OCI-LY3 (cell line): ENCODE measurements around the gene ATXN2.

Experiments used
- H2AFZ ChIP-seq: fragments of 200-600, 300-600 bp; shearing (Covaris generic); 2 replicates; pipeline ENCODE4 v1.6.0; 2014; ENCODE audit warnings: antibody characterized with exemption, low read depth, low read length
- H3K27ac ChIP-seq: fragments of 200-600, 300-600 bp; sonication (generic); 2 replicates; pipeline ENCODE4 v1.5.1; 2014; ENCODE audit warnings: mild to moderate bottlenecking, low read length, moderate library complexity, mixed read lengths
- H3K27me3 ChIP-seq: fragments of 200-600, 300-600 bp; sonication (generic); 2 replicates; pipeline ENCODE4 v1.6.1; 2014; ENCODE audit warnings: low read depth, low read length, mixed read lengths
- H3K36me3 ChIP-seq: fragments of 200-600, 300-600 bp; sonication (generic); replicated peaks from 2 replicates; pipeline ENCODE3; 2014; ENCODE audit warnings: low read depth, low read length, mixed read lengths
- H3K4me1 ChIP-seq: fragments of 300-600, 200-600 bp; sonication (generic); 2 replicates; pipeline ENCODE4 v1.6.1; 2014; ENCODE audit warnings: low read length, mixed read lengths
- H3K4me2 ChIP-seq: fragments of 200-600, 300-600 bp; sonication (generic); 2 replicates; pipeline ENCODE4 v1.6.1; 2014; ENCODE audit warnings: low read length, mixed read lengths
- H3K4me3 ChIP-seq: fragments of 300-600, 200-600 bp; sonication (generic); 2 replicates; pipeline ENCODE4 v1.5.1; 2014; ENCODE audit warnings: antibody characterized with exemption, mild to moderate bottlenecking, low read length, moderate library complexity
- H3K79me2 ChIP-seq: fragments of 300-600, 200-600 bp; shearing (Covaris generic); 2 replicates; pipeline ENCODE4 v1.6.1; 2014; ENCODE audit warnings: mild to moderate bottlenecking, low read length, mixed read lengths
- H3K9ac ChIP-seq: fragments of 300-600, 200-600 bp; shearing (Covaris generic); 2 replicates; pipeline ENCODE4 v1.6.0; 2014; ENCODE audit warnings: mild to moderate bottlenecking, low read length, moderate library complexity
- H3K9me3 ChIP-seq: fragments of 200-600, 300-600 bp; shearing (Covaris generic); 2 replicates; pipeline ENCODE4 v1.6.1; 2014; ENCODE audit warnings: low read length, mixed read lengths; ENCODE audit not compliant: insufficient read depth
- H4K20me1 ChIP-seq: fragments of 200-600, 300-600 bp; sonication (generic); 2 replicates; pipeline ENCODE4 v1.6.1; 2016; ENCODE audit warnings: low read length, mixed read lengths; ENCODE audit not compliant: insufficient read depth
- EZH2phosphoT487 ChIP-seq: fragments of 200-600 bp; shearing (Covaris generic); IDR thresholded peaks from 2 replicates; pipeline ENCODE4 v1.6.1; 2018; ENCODE audit warnings: antibody characterized with exemption, mixed run types, low read depth
- TF ChIP-seq, protein P1 (sequence below): fragments of 200-600, 300-600 bp; sonication (generic); IDR thresholded peaks from 2 replicates; pipeline ENCODE4 v1.5.1; 2014; ENCODE audit warnings: antibody characterized with exemption, low read length, low read depth

The ATXN2 gene

GRCh38 chr12:111411185-111411764 lies 187.8 kb downstream of the ATXN2 start:
- Histone ChIP-seq H4K20me1 (peaks cover 82% of the 10 kb centered on the region), H3K9me3 (no peaks in the 10 kb centered on the region), H3K4me1 (peaks cover 29% of the 10 kb centered on the region), H3K36me3 (no peaks in the 10 kb centered on the region), H3K9ac (no peak overlapping the region), H3K4me3 (no peak overlapping the region), H3K79me2 (peaks cover 85% of the 10 kb centered on the region), H3K27ac (no peak overlapping the region), H3K27me3 (peaks cover 5% of the 10 kb centered on the region; the same call in 1 of the 2 replicates), H3K4me2 (no peak overlapping the region), H2AFZ (no peak overlapping the region)
- TF ChIP-seq EZH2phosphoT487: no peak
- TF ChIP-seq, protein P1, sequence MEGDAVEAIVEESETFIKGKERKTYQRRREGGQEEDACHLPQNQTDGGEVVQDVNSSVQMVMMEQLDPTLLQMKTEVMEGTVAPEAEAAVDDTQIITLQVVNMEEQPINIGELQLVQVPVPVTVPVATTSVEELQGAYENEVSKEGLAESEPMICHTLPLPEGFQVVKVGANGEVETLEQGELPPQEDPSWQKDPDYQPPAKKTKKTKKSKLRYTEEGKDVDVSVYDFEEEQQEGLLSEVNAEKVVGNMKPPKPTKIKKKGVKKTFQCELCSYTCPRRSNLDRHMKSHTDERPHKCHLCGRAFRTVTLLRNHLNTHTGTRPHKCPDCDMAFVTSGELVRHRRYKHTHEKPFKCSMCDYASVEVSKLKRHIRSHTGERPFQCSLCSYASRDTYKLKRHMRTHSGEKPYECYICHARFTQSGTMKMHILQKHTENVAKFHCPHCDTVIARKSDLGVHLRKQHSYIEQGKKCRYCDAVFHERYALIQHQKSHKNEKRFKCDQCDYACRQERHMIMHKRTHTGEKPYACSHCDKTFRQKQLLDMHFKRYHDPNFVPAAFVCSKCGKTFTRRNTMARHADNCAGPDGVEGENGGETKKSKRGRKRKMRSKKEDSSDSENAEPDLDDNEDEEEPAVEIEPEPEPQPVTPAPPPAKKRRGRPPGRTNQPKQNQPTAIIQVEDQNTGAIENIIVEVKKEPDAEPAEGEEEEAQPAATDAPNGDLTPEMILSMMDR: no peak

DNA sequence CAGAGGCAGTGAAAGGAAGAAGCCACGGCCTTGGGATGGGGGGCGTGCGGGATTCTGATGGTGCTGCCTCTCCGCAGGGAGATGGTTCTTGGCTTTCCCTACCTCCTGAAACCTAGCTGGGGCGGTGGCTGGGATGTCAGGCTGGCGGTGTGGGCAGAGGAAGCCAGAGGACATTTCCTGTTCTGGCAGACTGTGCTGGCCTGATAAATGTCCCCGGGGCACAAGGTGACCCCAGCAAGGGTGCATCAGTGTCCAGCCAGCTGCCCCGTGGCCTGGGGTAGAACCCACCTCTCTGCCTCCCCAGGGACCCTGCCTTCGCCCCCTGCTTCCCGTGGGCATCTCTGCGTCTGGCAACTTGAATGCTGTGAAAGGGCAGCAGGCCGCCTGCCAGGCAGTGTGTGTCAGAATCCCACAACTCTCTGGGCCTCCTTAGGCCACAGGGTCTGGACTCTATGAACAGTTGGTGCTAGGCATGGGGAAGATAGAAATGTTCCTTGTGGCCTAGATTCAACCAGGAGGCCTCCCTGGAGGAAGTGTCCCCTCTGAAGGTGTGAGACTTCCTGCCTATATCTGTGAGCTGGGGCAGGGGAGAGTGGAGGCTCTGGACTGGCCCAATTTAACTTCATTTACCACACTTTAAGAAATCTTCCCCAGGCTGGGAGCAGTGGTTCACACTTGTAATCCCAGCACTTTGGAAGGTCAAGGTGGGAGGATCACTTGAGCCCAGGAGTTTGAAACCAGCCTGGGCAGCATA lies 188.5 kb downstream of the ATXN2 start:
- H3K4me2 ChIP-seq: no peak overlapping the region
- H3K4me3 ChIP-seq: no peak overlapping the region
- peaks cover 29% of the 10 kb centered on the region for H3K4me1 ChIP-seq
- H3K27ac ChIP-seq: no peak overlapping the region
- H3K36me3 ChIP-seq: no peaks in the 10 kb centered on the region
- H3K9ac ChIP-seq: no peak overlapping the region
- H3K27me3 ChIP-seq: peaks cover 5% of the 10 kb centered on the region; the same call in 1 of the 2 replicates
- no peak overlapping the region for H2AFZ ChIP-seq
- no peak for TF ChIP-seq EZH2phosphoT487
- TF ChIP-seq, protein P1: no peak
- H3K9me3 ChIP-seq: no peaks in the 10 kb centered on the region
- peaks cover 88% of the 10 kb centered on the region for H3K79me2 ChIP-seq
- H4K20me1 ChIP-seq: peaks cover 82% of the 10 kb centered on the region

DNA sequence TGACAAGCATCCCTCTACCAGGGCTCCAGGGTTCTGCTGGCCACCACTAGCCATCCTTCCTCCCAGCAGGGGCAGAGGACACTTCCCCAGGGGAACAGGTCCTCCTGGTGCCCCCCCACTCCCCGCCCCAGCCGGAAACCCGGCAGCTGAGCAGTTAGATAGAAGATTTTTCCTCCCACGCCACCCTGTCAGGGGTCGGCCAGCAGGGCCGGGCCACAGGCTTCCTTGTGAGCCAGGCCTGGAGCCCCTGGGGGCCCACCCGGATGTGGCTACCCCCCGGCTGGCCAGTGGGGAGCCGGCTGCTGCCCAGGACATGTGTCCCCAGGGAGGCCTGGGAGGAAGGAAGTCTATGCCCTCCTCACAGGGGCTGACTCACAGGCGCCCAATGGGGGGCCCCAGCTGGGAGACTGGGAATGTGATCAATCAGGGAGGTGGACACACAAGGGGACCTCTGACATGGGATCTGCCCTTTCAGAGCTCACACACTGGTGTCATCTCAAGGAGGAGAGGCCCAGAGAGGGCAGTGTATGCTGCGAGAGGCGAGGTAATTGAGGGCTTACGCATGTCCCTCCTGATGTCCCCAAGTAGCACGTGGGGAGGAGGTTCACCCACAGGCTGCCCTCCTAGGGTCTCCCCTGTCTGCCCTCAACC lies 189.2 kb downstream of the ATXN2 start:
- Histone ChIP-seq H3K36me3 (no peaks in the 10 kb centered on the region), H3K27me3 (peaks cover 5% of the 10 kb centered on the region; the same call in 1 of the 2 replicates), H2AFZ (no peak overlapping the region), H3K79me2 (peaks cover 84% of the 10 kb centered on the region), H3K27ac (no peak overlapping the region), H4K20me1 (peaks cover 78% of the 10 kb centered on the region), H3K9me3 (no peaks in the 10 kb centered on the region), H3K4me1 (peaks cover 29% of the 10 kb centered on the region), H3K4me2 (no peak overlapping the region), H3K9ac (no peak overlapping the region), H3K4me3 (no peak overlapping the region)
- TF ChIP-seq, protein P1: no peak
- TF ChIP-seq EZH2phosphoT487: no peak

DNA sequence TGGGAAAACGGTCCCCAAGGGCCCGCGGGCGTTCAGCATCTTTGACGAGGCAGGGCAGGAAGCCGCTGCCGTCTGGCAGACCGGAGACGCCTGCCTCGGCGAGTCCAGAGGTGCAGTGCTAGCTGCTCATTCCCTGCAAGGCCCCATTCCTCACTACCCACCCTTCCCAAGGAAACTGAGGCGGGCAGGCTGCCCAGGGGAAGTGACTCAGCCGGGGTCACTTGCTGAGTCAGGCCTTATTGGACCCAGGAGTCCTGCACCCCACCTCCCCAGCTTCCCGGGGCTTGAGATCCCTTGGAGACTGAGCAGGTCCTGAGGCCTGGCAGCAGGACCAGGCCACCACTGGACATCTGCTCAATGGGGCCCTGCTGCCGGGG lies 189.7 kb downstream of the ATXN2 start:
- peaks cover 34% of the 10 kb centered on the region for H3K4me1 ChIP-seq
- no peaks in the 10 kb centered on the region for H3K36me3 ChIP-seq
- no peak for TF ChIP-seq EZH2phosphoT487
- TF ChIP-seq, protein P1: no peak
- no peak overlapping the region for H3K27ac ChIP-seq
- H3K9ac ChIP-seq: no peak overlapping the region
- H4K20me1 ChIP-seq: peaks cover 73% of the 10 kb centered on the region
- H2AFZ ChIP-seq: no peak overlapping the region
- no peak overlapping the region for H3K4me2 ChIP-seq
- H3K27me3 ChIP-seq: peaks cover 5% of the 10 kb centered on the region; the same call in 1 of the 2 replicates
- H3K79me2 ChIP-seq: peaks cover 79% of the 10 kb centered on the region
- no peak overlapping the region for H3K4me3 ChIP-seq
- no peaks in the 10 kb centered on the region for H3K9me3 ChIP-seq
